HG02938 (cell line): ENCODE measurements around the gene LDHD.

Experiments
- ATAC-seq: cut with Tn5 transposase; IDR thresholded peaks from one replicate; pipeline ENCODE4 v1.9.1; 2021; ENCODE audit warnings: mild to moderate bottlenecking, moderate library complexity; ENCODE audit not compliant: unreplicated experiment

Gene LDHD

DNA sequence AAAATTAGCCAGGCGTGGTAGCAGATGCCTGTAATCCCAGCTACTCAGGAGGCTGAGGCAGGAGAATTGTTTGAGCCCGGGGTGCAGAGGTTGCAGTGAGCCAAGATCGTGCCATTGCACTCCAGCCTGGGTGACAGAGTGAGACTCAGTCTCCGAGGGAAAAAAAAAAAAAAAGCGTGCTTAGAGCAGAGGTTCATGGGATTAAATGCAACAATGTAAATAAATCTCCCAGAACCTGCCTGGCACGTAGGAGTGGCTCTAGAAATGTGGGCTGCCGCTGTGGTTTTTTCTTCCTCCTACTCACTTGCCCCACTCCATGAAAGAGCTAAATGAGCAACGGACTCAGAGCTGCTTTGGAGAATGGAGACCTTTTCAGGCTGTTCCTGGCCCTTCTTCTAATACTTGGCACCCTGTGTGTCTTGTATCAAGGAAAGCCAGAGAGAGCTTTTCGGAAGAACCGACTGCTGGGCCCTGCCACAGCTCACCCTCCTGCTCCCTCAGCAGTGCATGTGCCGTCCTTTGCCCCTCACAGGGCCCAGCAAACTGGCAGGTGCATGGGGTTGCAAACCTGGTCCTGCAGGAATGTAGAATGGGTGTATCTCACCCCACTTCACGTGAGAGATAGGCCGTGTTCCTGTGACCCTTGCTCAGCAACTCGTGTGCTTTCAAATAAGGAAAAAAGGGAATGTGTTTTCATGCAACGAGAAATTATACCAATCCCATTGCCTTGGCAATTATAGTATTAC, 52.0 kb downstream of the LDHD start:
- ATAC-seq: no peak

GRCh38 chr16:75063549-75064088, 53.0 kb downstream of the LDHD start:
- no peak for ATAC-seq

GRCh38 chr16:75062976-75063346, 53.6 kb downstream of the LDHD start:
- ATAC-seq: no peak

DNA sequence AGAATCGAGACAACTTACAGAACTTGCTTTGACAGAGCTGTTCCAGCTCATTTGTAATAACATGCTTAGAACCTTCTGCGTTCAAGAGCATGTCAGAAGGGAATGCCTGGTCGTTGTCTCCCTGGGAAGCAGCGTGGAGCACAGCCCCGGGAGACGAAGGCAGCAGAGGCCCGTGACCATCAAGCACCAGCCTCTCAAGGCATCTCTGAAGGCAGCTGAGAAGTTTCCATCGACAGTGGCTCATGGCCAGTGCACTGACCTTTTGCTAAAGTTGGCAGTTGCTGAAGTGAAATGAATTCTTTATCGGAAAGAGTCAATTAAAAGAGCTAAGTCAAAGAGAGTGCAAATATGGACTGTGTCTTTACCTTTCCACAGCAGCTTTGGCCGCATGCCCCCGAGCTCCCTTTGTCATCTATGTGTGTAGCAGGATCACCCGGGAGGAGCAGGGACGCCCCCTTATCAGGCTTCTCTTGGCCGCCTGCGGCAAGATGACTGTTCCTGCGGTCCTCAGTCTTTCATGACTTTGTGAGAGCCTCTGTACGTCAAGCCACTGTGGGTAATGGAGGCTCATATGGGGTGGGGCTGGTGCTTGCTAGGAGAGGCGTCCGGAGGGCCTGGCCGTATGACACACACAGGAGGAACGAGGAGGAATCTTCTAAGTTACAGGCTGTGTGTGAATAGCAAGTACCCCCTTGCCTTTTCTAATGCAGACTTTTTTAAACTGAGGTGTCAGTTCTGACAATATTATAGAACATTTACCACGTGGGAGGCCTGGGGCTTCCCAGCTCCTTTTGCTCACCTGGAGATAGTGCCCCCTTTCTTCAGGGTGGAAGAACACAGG, 54.2 kb downstream of the LDHD start:
- no peak for ATAC-seq
